NCI-H510A (cell line): Measurements from ENCODE around the gene SPRING1.
"Not testable (repeated sequence)": the region's sequence is repeated elsewhere in the genome, so short reads cannot be mapped to it uniquely, and the experiment has no call there.

ENCODE experiments used
- DNase-seq: peaks from one replicate; lab custom pipeline; 2025; lab: John Stamatoyannopoulos, UW

Gene SPRING1, protein sequence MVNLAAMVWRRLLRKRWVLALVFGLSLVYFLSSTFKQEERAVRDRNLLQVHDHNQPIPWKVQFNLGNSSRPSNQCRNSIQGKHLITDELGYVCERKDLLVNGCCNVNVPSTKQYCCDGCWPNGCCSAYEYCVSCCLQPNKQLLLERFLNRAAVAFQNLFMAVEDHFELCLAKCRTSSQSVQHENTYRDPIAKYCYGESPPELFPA

DNA sequence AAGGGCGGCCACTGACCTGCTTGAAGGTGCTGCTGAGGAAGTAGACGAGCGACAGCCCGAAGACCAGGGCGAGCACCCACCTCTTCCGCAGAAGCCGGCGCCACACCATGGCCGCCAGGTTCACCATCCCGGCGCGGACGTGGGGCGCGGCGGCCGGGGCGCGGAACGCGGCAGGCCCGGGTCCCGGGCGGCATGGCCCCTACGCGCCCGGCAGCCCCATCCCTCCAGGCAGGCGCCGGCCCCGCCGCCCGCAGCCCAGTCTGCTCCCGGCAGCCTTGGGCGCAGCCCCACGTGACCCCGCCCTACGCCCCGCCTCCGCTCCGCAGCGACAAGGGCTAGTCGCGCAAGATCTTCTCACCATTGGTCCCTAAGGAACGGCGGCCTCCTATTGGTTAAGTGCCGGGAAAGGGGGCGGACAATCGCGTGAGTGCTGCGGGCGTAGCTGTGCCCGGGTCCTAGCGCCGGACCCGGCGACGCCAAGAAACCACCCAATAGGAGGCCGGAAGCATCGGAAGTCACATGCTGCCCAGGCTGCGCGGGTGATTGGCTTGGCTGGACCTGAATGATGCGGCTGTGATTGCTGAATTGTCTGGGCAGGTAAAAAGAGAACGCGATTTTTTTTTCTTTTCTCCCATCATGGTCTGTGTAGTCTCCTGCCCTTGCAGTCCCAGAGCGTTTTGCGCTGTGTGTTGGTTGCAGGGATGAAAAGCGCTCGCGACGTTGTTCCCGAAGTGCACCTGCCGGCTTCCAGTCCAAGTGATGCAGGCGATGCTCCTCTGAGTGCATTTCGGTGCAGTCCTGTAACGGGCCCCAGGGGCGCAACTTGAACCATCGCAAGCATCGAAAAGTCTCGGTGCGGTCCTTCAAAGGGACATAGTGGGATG lies at the start of gene SPRING1, which contains the start of gene RNFT2:
SPRING1 (minus strand) TSS at position 296 of the 884 bp plus-strand sequence; CDS start at position 127, 169 bp downstream.
RNFT2 (plus strand) TSS at position 542 of the 884 bp plus-strand sequence. CDS start 2,183 bp downstream, outside the sequence.
- peak; percentile 98 for DNase-seq

DNA sequence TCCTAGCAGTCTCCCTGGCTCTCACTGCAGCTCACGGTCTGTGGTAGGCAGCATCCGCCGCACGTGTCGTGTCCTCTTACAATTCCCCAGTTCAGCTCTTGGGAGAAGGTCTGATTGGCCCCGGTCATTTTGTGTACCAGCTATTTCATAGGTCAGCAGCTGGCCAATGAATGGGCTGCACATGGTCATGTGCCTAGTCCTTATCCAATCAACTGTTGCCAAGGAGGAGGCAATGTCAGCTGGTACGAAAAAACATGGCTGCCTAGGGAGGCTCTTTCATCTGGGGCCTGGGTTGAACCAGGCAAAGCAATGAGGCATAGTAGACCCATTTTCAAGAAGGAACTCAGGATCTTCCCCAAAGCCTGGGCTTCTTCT lies 46.4 kb upstream of the SPRING1 start:
- DNase-seq, result no peak

DNA sequence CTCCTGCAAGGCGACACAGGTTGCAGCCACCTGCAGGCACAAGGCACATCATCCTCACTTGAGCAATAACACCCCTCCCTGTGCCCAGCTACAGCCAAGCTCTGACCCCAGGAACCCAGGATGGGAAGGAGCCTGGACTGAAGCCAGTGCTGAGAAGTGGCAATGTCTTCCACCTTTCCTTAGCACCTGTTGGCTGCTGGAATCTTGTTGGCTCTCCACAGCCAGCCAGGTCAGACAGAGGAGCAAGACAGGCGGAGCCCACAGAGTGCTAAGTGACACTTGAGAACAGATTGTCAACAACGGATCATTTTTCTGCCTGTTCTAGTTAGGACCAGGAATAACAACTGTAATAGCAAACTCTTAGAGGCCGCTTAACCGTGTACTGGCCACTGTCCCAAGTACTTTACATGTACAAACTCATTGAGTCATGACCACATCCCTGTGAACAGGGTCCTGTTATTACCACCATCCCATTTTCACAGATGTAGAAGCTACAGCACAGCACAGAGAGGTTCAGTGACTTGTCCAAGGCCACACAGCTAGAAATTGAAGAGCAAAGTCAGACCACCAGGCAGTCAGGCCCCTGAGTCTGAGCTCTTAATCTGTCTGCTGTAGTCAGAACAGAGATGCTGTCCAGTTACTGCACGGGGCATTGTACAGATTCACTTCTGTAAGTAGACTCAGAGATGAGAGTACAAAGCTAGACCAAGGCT lies 45.8 kb upstream of the SPRING1 start:
- DNase-seq, result peak; percentile 86

DNA sequence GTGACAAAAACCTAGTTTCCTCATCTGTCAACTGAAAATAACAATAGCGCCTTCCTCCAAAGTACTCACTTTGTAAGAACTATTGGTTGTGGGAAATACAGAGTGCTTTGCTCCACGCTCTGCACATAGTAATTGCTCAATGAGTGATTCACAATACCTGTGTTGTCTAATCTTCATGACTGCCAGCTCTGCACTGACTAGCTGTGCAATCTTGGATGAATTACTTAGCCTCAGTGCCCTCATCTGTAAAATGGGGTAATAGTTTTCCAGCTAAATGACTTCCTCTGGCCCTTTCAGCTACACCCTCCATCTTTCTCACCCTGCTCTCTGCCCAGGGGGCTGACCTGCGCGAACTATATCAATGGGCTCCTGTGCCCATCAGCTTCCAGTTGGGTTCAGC lies 43.1 kb upstream of the SPRING1 start:
- no peak for DNase-seq

DNA sequence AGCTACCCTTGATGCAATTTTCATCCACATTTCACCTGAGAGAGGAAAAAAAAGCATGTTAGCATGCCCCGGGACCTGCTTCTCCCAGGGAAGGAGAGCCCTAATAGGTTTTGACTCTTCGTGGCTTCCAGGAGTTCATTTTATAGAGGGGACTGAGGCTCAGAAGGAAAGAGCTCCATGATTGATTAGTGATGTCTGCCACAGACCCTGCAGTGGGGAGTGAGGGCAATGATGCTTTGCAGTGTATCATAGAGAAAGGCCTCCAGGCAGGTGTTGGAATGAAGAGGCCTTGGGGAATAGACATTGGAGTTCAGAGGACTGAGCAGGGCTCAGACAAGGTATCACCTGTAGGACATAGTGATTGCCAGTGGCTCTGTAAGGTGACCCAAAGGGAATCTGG lies 41.7 kb upstream of the SPRING1 start:
- DNase-seq, result no peak

- DNase-seq, result peak; percentile 31
These were observed 39.4 kb upstream of the SPRING1 start for GRCh38 chr12:116777245-116777644.

GRCh38 chr12:116774020-116774419 lies 36.2 kb upstream of the SPRING1 start:
- no peak for DNase-seq

GRCh38 chr12:116773276-116773731 lies 35.4 kb upstream of the SPRING1 start:
- DNase-seq, result no peak

GRCh38 chr12:116771651-116772050 lies 33.8 kb upstream of the SPRING1 start:
- DNase-seq, result no peak

DNA sequence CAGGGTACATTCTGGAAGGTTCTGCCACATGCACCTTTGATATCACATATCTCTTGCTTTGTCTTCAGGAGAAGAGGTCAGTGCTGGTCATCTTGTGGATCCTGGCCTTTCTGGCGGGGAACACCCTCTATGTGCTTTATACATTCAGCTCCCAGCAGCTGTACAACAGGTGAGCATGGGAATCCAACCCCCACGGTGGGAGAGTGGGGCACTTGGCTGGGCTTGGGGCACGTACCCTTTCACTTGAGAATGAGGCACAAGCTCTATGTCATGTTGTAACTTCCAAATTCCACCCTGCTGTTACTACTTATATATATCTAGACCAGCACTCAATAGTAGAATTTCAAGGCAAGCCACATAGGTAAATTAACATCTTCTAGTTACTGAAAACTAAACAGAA lies 28.9 kb upstream of the SPRING1 start:
- no peak for DNase-seq

DNA sequence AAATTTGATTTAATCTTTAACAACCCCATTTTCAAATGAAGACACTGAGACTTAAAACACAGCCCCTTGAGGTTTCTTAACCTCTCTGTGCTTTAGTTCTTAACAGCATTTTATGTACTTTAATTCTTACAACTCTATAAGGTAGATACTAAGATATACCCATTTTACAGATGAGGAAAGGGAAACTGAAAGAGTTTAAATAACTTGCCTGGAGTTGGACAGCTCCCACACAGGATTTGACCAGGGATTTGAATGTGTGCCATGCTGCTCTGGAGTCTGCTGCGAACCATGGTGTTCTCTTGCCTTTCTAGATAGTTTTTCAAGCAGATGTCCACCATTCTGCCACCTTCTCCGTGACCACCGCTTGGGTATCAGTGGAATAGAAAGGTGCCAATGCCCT lies 28.4 kb upstream of the SPRING1 start:
- no peak for DNase-seq

DNA sequence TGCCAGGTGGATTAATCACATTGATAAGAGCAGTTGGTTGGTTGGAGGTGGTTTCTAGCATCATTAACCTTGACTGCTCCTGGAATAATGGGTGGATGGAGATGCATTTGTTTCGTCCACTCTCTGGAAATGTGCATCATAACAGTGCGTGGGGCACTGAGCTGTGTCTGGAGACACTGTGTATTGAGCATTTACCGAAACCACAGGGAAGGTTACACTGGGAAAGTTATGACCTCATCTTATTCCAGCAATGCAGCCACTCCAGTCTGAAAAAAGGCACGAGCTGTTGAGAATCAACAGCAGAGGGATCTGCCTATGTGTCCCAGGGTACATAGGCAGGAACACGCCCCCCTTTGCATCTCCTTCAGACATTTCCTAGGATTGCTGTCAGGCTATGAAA lies 27.4 kb upstream of the SPRING1 start:
- DNase-seq, result no peak

- DNase-seq, result no peak
These were observed 23.6 kb upstream of the SPRING1 start for GRCh38 chr12:116761499-116761898.

- DNase-seq, result no peak
These were observed 22.8 kb upstream of the SPRING1 start for GRCh38 chr12:116760622-116761020.

DNA sequence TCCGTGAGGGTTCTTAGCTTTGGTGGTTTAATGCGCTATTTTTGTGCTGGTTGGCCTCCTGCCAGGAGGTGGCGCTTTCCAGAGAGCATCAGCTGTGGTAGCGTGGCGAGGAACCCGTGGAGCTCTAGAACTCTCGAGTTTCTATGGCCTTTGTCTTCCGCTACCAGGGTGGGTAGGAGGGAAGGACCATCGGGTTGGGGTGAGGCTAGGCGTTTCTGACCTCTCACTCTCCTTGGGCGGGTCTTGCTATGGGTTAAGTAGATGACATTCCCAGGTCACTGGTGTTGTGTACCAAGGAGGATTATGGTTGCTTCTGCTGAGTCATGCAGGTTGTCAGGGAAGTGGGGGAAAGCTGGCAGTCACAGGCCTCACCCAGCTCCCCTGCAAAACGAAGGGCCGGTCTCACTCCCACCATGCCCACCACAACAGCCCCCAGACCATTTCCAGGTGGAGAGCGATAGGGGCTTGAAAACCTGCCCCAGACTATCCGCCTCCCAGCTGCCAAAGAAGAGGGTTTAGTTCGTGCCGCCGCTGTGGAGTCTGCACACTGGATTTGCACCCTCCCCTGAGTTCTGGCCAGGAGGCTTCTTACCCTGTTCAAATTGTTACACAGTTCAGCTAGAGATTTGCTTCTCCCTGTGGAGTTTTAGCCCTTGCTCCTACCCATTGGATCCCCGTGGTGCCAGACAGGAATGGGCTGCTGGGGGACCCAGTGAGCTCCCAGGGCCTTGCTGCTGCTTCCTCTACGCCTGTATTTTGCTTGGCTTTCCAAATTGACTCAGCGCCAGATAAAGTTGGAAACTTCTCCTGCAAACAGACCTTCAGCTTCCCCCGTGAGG lies 22.1 kb upstream of the SPRING1 start:
- no peak for DNase-seq

GRCh38 chr12:116754783-116755182 lies 16.9 kb upstream of the SPRING1 start:
- DNase-seq, result not testable (repeated sequence)

DNA sequence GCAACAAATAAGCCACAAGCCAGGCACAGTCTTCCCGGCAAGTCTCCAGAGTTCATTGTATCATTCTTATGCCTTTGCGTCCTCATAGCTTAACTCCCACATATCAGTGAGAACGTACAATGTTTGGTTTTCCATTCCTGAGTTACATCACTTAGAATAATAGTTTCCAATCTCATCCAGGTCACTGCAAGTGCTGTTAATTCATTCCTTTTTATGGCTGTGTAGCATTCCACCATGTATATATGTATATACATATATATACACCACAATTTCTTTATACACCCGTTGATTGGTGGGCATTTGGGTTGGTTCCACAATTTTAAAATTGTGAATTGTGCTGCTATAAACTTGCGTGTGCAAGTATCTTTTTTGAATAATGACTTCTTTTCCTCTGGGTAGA lies 16.2 kb upstream of the SPRING1 start:
- not testable (repeated sequence) for DNase-seq

DNA sequence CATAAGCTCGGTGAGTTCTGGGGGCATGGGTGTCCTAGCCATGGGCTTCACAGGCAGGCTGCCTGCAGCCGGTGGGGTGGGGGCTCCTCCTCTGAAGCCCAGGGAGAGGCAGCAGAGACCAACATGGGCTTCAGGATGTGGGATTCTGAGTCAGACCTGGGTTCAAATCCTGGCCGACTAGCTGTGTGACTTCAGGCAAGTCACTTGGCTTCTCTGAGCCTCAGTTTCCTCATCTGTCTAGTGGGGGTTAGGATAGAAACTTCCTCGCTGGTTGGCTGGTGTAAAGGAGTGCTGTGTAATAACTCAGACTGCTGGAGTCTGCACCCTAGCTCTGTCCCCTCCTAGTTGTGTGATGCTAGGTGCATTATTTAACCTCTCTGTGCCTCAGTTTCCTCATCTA lies 12.4 kb upstream of the SPRING1 start:
- DNase-seq, result no peak

DNA sequence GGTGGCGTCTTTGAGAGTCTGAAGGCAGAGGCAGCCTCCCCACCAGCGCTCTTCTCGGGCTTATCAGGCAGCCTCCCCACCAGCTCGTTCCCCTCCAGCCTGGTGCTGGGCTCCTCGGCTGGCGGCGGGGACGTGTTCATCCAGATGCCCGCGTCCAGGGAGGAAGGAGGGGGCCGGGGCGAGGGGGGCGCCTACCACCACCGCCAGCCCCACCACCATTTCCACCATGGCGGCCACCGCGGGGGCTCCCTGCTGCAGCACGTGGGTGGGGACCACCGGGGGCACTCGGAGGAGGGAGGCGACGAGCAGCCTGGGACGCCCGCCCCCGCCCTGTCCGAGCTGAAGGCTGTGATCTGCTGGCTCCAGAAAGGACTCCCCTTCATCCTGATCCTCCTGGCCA lies 12.0 kb upstream of the SPRING1 start:
- DNase-seq, result no peak

- DNase-seq, result no peak
These were observed 7.7 kb upstream of the SPRING1 start for GRCh38 chr12:116745554-116745953.

DNA sequence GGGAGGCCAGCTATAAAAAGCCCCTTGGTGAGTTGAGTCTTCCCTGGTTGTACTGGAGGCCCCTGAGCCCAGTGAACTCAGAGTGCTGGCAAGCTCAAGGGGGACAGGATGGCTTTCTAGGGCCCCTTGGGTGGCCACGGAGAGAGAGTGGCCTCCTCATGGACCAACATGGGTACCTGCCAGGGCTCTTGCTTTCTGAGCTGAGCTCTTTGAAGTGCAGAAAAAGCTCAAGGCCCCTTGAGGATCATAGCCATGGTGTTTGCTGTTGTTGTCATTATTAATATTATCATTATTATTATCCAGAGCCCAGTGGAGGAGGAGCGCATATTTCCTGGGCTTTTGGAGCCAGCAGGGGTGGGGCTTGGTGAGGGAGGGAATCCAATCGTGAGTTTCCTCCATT lies 6.9 kb upstream of the SPRING1 start:
- DNase-seq, result no peak

DNA sequence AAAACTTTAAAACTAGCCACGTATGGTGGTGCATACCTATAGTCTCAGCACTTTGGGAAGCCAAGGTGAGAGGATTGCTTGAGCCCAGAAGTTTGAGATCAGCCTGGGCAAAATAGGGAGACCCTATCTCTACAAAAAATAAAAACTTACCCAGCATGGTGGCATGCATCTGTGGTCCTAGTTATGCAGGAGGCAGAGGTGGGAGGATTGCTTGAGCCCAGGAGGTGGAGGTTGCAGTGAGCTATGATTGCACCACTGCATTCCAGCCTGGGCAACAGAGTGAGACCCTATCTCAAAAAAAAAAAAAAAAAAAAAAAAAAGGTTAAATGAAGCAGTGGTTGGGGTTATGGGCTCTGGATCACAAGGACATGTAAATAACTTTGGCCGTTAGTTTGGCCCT lies 4.9 kb upstream of the SPRING1 start:
- DNase-seq, result not testable (repeated sequence)
